ENCODE data around the gene KCNH5.

The KCNH5 gene, protein sequence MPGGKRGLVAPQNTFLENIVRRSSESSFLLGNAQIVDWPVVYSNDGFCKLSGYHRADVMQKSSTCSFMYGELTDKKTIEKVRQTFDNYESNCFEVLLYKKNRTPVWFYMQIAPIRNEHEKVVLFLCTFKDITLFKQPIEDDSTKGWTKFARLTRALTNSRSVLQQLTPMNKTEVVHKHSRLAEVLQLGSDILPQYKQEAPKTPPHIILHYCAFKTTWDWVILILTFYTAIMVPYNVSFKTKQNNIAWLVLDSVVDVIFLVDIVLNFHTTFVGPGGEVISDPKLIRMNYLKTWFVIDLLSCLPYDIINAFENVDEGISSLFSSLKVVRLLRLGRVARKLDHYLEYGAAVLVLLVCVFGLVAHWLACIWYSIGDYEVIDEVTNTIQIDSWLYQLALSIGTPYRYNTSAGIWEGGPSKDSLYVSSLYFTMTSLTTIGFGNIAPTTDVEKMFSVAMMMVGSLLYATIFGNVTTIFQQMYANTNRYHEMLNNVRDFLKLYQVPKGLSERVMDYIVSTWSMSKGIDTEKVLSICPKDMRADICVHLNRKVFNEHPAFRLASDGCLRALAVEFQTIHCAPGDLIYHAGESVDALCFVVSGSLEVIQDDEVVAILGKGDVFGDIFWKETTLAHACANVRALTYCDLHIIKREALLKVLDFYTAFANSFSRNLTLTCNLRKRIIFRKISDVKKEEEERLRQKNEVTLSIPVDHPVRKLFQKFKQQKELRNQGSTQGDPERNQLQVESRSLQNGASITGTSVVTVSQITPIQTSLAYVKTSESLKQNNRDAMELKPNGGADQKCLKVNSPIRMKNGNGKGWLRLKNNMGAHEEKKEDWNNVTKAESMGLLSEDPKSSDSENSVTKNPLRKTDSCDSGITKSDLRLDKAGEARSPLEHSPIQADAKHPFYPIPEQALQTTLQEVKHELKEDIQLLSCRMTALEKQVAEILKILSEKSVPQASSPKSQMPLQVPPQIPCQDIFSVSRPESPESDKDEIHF

DNA sequence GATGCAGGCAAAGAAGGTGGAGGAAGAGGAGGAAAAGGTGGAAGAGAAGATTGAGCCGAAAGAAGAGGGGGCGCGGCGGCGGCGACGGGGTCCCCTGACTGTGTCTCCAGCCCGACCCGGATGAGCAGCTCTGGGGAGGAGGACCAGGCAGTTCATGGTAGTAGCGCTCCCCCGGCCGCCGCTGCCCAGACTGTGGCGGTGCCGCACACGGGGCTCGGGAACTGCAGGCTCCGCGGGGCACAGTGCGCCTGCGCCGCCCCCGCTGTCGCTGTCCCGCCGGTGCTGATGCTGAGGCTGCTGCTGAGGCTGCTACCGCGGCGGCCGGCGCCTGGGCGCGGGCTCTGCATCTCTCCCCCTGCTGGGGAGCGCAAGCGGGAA is at the start of gene KCNH5:
Gene KCNH5, minus strand, starts transcription at position 225 of the 378 bp plus-strand sequence. CDS start 272 bp downstream, outside the sequence.
- peak; percentile 51 for DNase-seq (ENCODE audit: low spot score)
- no peak for TF ChIP-seq CTCF (IDR thresholded peaks at IDR 0.05; ENCODE audit: borderline replicate concordance, control extremely low read depth, extremely low read depth, insufficient read depth, missing control alignments)

GRCh38 chr14:63091394-63091996 is 46.2 kb upstream of the KCNH5 start:
- TF ChIP-seq CTCF (IDR thresholded peaks at IDR 0.05; ENCODE audit: borderline replicate concordance, control extremely low read depth, extremely low read depth, insufficient read depth, missing control alignments), result no peak
- DNase-seq (ENCODE audit: low spot score), result no peak
- in situ Hi-C loops (cut with MboI; ENCODE audit: low sequenced_read_pairs, unreplicated experiment), result no loop called here

More for the DNA sequence above, at the start of gene KCNH5:
- in situ Hi-C loops (cut with MboI; ENCODE audit: low sequenced_read_pairs, unreplicated experiment), result no loop called here

DNA sequence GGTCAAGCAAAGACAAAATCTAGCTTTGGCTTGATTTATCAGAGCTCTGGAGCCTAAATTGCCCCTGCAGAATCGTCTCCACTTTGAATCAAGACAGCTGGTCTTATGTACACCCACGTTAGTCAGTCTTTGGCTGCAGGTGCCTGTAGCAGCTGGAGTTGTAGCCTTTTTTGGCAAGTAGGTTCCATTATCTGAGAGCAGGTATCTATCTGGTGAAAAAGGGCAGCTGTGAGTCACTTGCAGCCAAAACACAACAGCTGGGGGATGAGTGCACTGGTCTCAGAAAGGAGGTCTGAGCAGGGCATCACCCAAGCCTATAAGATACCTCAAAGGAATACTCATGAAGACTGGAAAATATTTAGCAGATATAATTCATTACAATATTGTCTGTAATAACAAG is 43.6 kb upstream of the KCNH5 start:
- TF ChIP-seq CTCF (IDR thresholded peaks at IDR 0.05; ENCODE audit: borderline replicate concordance, control extremely low read depth, extremely low read depth, insufficient read depth, missing control alignments), result no peak
- in situ Hi-C loops (cut with MboI; ENCODE audit: low sequenced_read_pairs, unreplicated experiment), result no loop called here
- no peak for DNase-seq (ENCODE audit: low spot score)

DNA sequence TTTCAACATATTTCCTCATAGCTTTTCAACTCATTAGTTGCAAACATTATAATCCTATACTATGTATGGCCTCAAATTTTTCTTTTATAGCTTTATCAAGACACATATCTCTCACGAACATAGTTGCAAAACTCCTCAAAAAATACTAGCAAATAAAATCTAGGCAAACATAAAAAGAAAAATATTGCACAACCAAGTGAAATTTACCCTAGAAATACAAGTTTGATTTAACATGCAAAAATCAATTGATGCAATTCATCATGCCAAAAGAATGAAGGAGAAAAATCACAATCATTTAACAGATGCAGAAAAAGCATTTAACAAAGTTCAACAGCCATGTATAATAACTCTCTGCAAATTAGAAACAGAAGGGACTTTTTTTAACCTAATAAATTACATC is 33.3 kb upstream of the KCNH5 start:
- no peak for DNase-seq (ENCODE audit: low spot score)
- in situ Hi-C loops (cut with MboI; ENCODE audit: low sequenced_read_pairs, unreplicated experiment), result no loop called here
- no peak for TF ChIP-seq CTCF (IDR thresholded peaks at IDR 0.05; ENCODE audit: borderline replicate concordance, control extremely low read depth, extremely low read depth, insufficient read depth, missing control alignments)

DNA sequence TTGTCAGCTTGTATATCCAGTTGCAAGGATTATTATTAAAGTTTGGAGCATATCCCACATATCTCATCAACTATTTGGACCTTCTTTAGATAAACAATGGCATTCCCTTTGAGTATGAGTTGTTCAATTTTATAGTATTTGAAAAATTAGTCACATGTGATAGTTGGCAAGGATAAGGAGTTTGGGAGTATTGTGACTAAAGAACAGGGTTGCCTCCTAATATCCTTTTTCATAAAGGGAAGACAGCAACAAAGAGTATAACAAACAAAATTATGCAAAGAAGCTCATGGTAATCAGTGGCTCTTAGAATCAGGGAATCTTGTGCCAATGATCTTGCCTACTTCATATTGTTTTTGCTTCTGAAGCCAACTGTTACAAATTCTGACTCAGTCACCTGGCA is 31.2 kb upstream of the KCNH5 start:
- in situ Hi-C loops (cut with MboI; ENCODE audit: low sequenced_read_pairs, unreplicated experiment), result no loop called here
- TF ChIP-seq CTCF (IDR thresholded peaks at IDR 0.05; ENCODE audit: borderline replicate concordance, control extremely low read depth, extremely low read depth, insufficient read depth, missing control alignments), result no peak
- no peak for DNase-seq (ENCODE audit: low spot score)

GRCh38 chr14:63055631-63056030 is 10.4 kb upstream of the KCNH5 start:
- no peak for DNase-seq (ENCODE audit: low spot score)
- in situ Hi-C loops (cut with MboI; ENCODE audit: low sequenced_read_pairs, unreplicated experiment), result loop anchor here (25.0 kb wide), 1 partner anchor 868 kb away; no protein-coding TSS in a partner anchor
- no peak for TF ChIP-seq CTCF (IDR thresholded peaks at IDR 0.05; ENCODE audit: borderline replicate concordance, control extremely low read depth, extremely low read depth, insufficient read depth, missing control alignments)
